Measurements from ENCODE around the gene FRZB.
"Not testable (repeated sequence)": the region's sequence is repeated elsewhere in the genome, so short reads cannot be mapped to it uniquely, and the experiment has no call there.

Gene FRZB

GRCh38 chr2:182866461-182867406 lies at the start of gene FRZB:
Gene FRZB, minus strand, starts transcription at chr2:182866637. Its CDS starts 85 bp downstream, at chr2:182866552.
- no peak for DNase-seq

- DNase-seq = no peak
These were observed 49.2 kb upstream of the FRZB start for GRCh38 chr2:182915369-182916326.

GRCh38 chr2:182914852-182915251 lies 48.4 kb upstream of the FRZB start:
- DNase-seq = no peak

GRCh38 chr2:182913064-182913463 lies 46.6 kb upstream of the FRZB start:
- DNase-seq = no peak

DNA sequence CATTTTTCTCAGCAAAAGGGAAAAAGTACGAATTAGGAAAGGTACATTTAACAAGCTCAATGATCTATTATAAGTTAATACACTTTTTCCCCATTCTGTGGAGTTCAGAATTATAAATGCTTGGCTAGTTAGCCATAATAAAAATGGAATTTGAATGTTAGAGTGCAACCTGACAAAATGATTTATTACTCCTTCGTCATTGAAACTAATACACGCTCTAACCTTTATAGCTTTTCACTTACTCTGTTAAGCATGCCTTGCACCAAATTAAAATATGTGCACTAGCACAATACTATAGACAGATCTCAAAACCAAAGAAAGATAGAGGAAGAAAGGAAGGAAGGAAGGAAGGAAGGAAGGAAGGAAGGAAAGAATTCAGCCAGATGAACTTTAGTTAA lies 46.1 kb upstream of the FRZB start:
- no peak for DNase-seq

DNA sequence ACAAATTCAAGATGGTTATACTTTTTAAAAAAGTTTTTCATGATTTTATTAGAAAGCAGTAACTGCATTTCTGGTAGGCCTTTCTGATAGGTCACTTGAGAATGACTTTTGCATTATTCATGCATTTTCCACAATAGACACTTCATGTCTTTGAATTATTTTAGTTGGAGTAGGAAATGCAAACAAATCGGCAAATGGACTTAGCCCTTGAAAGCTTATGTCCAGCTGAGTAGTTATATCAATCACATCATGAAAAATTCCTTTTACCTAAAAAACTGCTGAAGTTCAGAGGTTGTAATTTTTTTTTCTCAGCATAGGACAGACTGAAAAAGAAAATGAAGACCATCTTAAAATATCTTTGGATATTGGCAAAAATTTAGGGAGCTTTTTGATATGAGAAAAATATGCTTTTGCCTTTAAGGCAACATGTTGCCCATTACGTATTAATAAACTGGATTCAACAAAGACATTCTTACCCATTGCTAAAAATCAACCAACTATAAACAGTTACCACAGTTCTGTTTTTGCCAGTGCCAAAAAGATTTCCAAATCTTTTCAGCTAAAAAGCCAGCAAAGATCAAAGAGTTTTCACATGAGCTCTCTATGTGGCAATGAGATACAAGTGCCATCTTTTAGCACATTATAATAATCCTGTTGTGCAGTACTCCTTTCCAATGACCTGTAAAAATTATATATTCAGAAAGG lies 45.5 kb upstream of the FRZB start:
- no peak for DNase-seq

DNA sequence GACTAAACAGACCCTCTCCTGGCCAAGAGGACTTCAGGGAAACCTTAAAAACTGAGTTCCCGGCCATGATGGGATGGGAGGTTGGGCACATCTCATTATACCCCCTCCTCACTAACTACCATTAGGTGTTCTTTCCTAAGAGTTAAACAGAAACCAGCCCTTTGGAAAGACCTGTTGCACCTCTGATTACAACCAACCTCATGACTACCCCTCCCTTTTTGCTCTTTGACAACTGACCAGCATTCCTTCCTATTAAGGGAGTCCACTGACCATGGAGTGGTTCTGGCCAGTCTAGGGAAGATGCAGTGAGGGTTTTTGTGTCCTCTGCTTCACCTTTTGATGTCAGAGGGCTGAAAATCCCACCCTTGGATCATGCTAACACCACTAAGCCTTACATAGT lies 44.5 kb upstream of the FRZB start:
- DNase-seq = no peak

DNA sequence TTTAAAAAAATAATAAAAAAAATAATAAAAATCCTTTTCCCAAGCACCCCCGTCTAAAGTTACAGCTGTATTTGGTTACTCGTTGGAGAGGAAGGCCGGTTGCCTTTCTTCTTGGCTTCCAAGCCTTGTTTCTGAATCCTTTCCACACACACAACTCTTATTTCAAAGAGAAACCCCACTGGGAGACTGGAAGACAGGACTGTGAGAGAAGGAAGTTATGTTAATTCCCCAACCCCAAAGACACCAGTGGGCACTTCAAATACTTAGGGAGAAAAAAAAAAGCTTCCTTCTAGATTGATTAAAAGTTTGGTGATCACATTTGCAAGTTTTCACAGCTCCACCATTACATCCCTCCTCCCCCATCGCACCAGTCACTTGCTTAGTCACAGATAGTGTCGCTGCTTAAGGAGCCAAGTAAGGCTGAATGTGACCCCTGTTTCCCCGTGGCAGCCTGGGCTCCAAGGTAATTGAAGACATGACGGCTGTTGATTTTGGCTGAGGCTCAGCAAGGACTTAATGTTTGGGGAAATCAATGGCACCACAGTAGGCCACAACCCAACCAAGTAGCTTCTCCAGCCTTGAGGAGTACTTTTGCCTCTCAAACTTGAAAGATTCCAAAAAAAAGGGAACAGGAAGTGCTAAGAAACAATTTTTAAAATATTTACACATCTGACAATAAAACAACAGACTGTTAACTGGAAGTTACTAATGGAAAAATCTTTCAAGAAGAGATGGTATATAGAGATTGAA lies 40.8 kb upstream of the FRZB start:
- DNase-seq = no peak

- no peak for DNase-seq
These were observed 40.0 kb upstream of the FRZB start for GRCh38 chr2:182906454-182906853.

DNA sequence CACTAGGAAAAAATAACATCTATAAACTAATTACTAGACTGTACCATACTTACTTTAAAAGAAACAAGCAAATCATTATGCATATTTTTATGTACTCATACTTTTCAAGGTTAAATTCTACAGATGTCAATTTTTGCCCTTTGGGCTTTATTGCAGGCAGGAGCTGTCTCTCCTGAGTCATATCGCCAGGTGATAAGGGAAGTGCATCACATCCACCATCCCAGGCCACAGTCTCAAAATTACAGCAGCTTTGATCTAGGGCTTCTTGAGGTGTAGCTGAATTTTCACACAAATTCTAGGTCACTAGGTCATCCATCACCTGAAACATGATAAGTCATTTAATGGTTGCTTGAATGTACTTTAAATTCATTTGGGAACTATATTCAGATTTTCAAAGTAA lies 38.4 kb upstream of the FRZB start:
- DNase-seq = no peak

GRCh38 chr2:182903566-182903965 lies 37.1 kb upstream of the FRZB start:
- DNase-seq = no peak

GRCh38 chr2:182901748-182902147 lies 35.3 kb upstream of the FRZB start:
- no peak for DNase-seq

- no peak for DNase-seq
These were observed 32.3 kb upstream of the FRZB start for GRCh38 chr2:182898718-182899117.

DNA sequence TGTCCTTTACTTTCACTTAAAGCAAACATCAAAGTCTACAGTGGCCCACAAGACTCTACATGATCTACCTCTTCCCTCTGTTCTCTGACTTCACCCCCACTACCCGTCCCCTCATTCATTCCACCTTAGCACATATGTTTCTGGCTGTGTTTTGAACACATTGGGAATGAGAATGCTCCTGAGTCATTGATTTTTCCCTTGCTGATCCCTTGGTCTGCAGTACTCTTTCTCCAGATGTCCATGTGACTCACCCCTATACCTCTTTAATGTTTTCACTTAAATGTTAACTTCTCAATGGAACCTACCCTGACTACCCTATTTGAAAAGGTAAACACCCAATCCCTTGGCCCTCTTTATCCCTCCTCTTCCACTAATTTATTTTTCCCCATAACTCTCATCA lies 30.7 kb upstream of the FRZB start:
- no peak for DNase-seq

- no peak for DNase-seq
These were observed 29.4 kb upstream of the FRZB start for GRCh38 chr2:182895798-182896197.

- no peak for DNase-seq
These were observed 28.7 kb upstream of the FRZB start for GRCh38 chr2:182895169-182895568.

DNA sequence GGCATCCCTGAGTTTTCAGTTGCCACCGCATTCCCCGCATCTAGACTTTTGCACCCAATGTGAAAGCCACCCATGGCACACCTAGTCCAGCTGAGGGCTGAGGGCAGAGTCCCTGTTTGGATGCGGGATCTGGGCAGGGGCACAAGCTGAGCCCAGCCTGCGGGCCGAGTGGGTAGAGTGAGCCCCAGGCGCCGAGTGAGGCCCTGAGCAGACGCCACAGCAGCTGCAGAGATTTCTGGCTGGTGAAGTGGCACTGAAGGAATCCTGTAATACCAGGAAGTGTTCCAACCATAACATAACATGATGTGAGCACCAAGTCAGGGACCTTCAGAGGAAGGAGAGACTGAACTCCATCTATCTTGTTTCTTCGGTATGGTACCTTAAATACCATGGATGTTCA lies 27.7 kb upstream of the FRZB start:
- no peak for DNase-seq

GRCh38 chr2:182893666-182894065 lies 27.2 kb upstream of the FRZB start:
- DNase-seq = no peak

GRCh38 chr2:182893035-182893434 lies 26.6 kb upstream of the FRZB start:
- not testable (repeated sequence) for DNase-seq

- DNase-seq = no peak
These were observed 25.2 kb upstream of the FRZB start for GRCh38 chr2:182891611-182892010.

DNA sequence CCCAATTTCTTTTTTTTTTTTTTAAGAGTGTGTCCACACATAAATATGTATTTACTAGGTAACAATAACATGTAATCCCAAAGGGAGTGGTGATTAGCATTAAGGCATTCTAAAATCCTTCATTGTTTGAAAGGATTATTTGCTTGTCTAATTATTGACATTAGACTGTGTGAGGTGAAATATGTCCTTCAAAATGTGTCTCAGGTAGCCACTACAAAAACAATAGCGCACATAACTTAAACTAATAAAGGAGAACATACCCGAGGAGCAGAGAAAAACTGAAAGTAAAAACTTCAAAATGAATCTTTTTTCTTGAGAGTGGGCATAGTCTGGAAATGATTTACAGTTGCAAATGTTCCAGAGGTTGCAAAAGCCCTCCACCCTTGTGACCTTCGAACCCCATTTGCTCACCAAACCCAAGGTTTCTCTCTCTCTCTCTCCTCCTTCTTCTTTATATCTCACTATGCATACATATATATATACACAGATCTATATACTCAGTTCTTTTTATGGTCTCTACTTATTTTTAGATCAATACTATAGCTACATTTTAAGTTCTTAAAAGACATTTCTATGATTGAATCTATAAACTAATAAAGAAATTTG lies 24.4 kb upstream of the FRZB start:
- DNase-seq = no peak

DNA sequence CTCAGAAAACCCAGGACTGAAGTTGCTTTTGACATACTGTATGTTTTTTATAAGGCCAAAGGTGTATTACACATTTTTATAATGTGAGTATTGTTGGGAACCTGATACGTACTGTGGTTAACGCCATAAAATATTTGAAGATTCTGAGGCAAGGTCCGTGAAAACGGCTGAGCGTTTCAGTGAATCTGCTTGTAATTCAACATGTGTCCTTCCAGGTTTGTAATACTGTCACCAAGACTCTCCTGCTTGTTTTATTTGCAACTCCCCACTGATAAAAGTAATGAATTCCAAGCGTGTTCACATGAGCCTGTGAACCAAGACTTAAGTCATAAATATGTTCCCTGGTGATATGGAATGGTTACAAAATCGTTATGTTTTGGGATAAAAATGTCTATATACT lies 23.9 kb upstream of the FRZB start:
- no peak for DNase-seq
